Fibroblast of skin of left quadriceps (primary cell): ENCODE data around the gene ARHGAP23.

Source experiments
- DNase-seq, 2 experiments: peaks; one replicate each; pipeline ENCODE4 v3.0.0-alpha.2; 2013; ENCODE audit warnings: low read depth in 2 of 2

ARHGAP23 gene

GRCh38 chr17:38551121-38551520 is 122.9 kb downstream of the ARHGAP23 start:
- no peak for DNase-seq

GRCh38 chr17:38552343-38552742 is 124.1 kb downstream of the ARHGAP23 start:
- DNase-seq = no peak

- no peak for DNase-seq
Measured at GRCh38 chr17:38554430-38555350, 126.4 kb downstream of the ARHGAP23 start.

- DNase-seq = no peak
Measured at GRCh38 chr17:38556239-38556638, 128.0 kb downstream of the ARHGAP23 start.

- DNase-seq = no peak
Measured at GRCh38 chr17:38557396-38557795, 129.1 kb downstream of the ARHGAP23 start.

GRCh38 chr17:38557836-38558727 is 129.8 kb downstream of the ARHGAP23 start:
- DNase-seq = peak; percentile 68

- DNase-seq = no peak
Measured at GRCh38 chr17:38558728-38559050, 130.4 kb downstream of the ARHGAP23 start.

- no peak for DNase-seq
Measured at GRCh38 chr17:38559051-38559879, 131.0 kb downstream of the ARHGAP23 start.

- no peak for DNase-seq
Measured at GRCh38 chr17:38559880-38560230, 131.6 kb downstream of the ARHGAP23 start.

- no peak for DNase-seq
Measured at GRCh38 chr17:38560503-38561318, 132.4 kb downstream of the ARHGAP23 start.

GRCh38 chr17:38561416-38562214 is 133.4 kb downstream of the ARHGAP23 start:
- no peak for DNase-seq
